Measurements from ENCODE around the gene NTM. TPM values are rescaled to one million over a fixed set of nuclear protein-coding genes. Genes with fewer than 3 reads are reported as not detected.

Gene NTM
- total RNA-seq, 4 donors from 2014 or later, result 1.4 to 5.7 TPM; not detected in 2

- Histone ChIP-seq H3K36me3 (no peaks in the 10 kb centered on the region), H3K9me3 (no peaks in the 10 kb centered on the region), H3K4me1 (no peaks in the 10 kb centered on the region), H3K27ac (no peak overlapping the region), H3K27me3 (no peaks in the 10 kb centered on the region), H3K4me3 (no peak overlapping the region)
- TF ChIP-seq POLR2A (IDR thresholded peaks at IDR 0.05) (no peak), CTCF (IDR thresholded peaks at IDR 0.05) (no peak)
- DNase-seq, result no peak
- intact Hi-C loops (cut with DNase I; ENCODE audit: low total_unique reads), result no loop called here
Measured at GRCh38 chr11:132284048-132284447, 913.6 kb downstream of the NTM start.

- Histone ChIP-seq H3K27me3 (no peaks in the 10 kb centered on the region), H3K27ac (no peak overlapping the region), H3K4me1 (no peaks in the 10 kb centered on the region), H3K9me3 (no peaks in the 10 kb centered on the region), H3K36me3 (no peaks in the 10 kb centered on the region), H3K4me3 (no peak overlapping the region)
- TF ChIP-seq POLR2A (IDR thresholded peaks at IDR 0.05), result no peak
- no peak for TF ChIP-seq CTCF (IDR thresholded peaks at IDR 0.05)
- DNase-seq, result no peak
- intact Hi-C loops (cut with DNase I; ENCODE audit: low total_unique reads), result no loop called here
Measured at GRCh38 chr11:132284611-132285010, 914.2 kb downstream of the NTM start.

- no peak for DNase-seq
- intact Hi-C loops (cut with DNase I; ENCODE audit: low total_unique reads), result no loop called here
Measured at GRCh38 chr11:132285631-132286030, 915.2 kb downstream of the NTM start.

GRCh38 chr11:132286106-132286505 lies 915.7 kb downstream of the NTM start:
- DNase-seq, result no peak
- intact Hi-C loops (cut with DNase I; ENCODE audit: low total_unique reads), result no loop called here

More at GRCh38 chr11:132285631-132286030, 915.2 kb downstream of the NTM start:
- H3K4me3 ChIP-seq, result no peak overlapping the region
- no peak overlapping the region for H3K27ac ChIP-seq
- no peak for TF ChIP-seq POLR2A (IDR thresholded peaks at IDR 0.05)
- no peak for TF ChIP-seq CTCF (IDR thresholded peaks at IDR 0.05)
- H3K9me3 ChIP-seq, result no peaks in the 10 kb centered on the region
- no peaks in the 10 kb centered on the region for H3K4me1 ChIP-seq
- H3K36me3 ChIP-seq, result no peaks in the 10 kb centered on the region
- no peaks in the 10 kb centered on the region for H3K27me3 ChIP-seq

GRCh38 chr11:132288036-132288435 lies 917.6 kb downstream of the NTM start:
- H3K27ac ChIP-seq, result no peak overlapping the region
- no peaks in the 10 kb centered on the region for H3K9me3 ChIP-seq
- no peaks in the 10 kb centered on the region for H3K36me3 ChIP-seq
- no peaks in the 10 kb centered on the region for H3K27me3 ChIP-seq
- DNase-seq, result no peak
- intact Hi-C loops (cut with DNase I; ENCODE audit: low total_unique reads), result no loop called here
- H3K4me3 ChIP-seq, result no peak overlapping the region
- no peak for TF ChIP-seq CTCF (IDR thresholded peaks at IDR 0.05)
- no peak for TF ChIP-seq POLR2A (IDR thresholded peaks at IDR 0.05)
- H3K4me1 ChIP-seq, result no peaks in the 10 kb centered on the region

More at GRCh38 chr11:132286106-132286505, 915.7 kb downstream of the NTM start:
- H3K27ac ChIP-seq, result no peak overlapping the region
- H3K4me3 ChIP-seq, result no peak overlapping the region
- no peaks in the 10 kb centered on the region for H3K9me3 ChIP-seq
- H3K4me1 ChIP-seq, result no peaks in the 10 kb centered on the region
- H3K27me3 ChIP-seq, result no peaks in the 10 kb centered on the region
- no peaks in the 10 kb centered on the region for H3K36me3 ChIP-seq
- no peak for TF ChIP-seq POLR2A (IDR thresholded peaks at IDR 0.05)
- TF ChIP-seq CTCF (IDR thresholded peaks at IDR 0.05), result no peak

Data from uterus (tissue), 4 donors.